Inferior parietal cortex (tissue), 1 donor: ENCODE measurements around the gene GBP3.
"Not testable (repeated sequence)": the region's sequence is repeated elsewhere in the genome, so short reads cannot be mapped to it uniquely, and the experiment has no call there.

ENCODE experiments used
- DNase-seq: peaks from one replicate; pipeline ENCODE4 v3.0.0-alpha.2; 2016; ENCODE audit errors: extremely low spot score

The GBP3 gene, protein sequence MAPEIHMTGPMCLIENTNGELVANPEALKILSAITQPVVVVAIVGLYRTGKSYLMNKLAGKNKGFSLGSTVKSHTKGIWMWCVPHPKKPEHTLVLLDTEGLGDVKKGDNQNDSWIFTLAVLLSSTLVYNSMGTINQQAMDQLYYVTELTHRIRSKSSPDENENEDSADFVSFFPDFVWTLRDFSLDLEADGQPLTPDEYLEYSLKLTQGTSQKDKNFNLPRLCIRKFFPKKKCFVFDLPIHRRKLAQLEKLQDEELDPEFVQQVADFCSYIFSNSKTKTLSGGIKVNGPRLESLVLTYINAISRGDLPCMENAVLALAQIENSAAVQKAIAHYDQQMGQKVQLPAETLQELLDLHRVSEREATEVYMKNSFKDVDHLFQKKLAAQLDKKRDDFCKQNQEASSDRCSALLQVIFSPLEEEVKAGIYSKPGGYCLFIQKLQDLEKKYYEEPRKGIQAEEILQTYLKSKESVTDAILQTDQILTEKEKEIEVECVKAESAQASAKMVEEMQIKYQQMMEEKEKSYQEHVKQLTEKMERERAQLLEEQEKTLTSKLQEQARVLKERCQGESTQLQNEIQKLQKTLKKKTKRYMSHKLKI

DNA sequence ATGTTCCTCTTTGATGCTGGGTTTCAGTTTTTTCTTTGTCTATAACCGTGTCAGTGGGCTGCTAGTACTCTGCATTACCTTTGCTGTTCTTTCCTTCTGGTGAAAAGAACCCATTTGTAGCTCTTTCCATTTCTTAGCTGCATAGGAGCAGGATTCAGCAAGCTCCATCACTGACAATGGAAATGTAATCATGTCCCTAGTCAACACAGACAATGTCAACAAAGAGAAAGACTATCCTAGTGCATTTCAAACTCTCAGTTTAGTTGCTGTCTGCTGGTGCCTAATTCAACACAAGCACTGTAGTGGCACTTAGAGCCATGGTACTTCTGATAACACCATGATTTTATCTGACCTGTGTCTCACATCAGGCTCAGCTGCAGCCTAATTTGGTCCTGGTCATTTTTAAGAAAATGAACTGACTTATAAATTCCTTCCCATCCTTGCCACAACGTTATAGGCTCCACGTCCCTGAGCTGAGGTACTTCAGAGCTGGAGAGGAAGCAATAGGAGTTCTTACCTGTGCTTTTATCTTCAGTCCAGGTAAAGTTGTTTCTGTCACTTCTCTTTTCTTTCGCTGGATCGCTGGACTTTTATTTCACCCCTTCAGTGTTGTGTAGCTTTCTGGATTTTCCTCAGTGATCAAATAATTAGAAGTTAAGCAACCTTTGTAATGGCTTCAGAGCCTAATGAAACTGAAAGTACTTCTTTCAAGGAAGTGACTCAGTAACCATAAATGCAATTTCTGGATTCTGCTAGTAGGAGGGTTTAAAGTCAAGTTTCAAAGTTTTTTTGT, at the start of gene GBP3:
GBP3 (minus strand) TSS at position 700 of the 793 bp plus-strand sequence. CDS start 2,145 bp downstream, outside the sequence.
- peak; percentile 12 for DNase-seq

DNA sequence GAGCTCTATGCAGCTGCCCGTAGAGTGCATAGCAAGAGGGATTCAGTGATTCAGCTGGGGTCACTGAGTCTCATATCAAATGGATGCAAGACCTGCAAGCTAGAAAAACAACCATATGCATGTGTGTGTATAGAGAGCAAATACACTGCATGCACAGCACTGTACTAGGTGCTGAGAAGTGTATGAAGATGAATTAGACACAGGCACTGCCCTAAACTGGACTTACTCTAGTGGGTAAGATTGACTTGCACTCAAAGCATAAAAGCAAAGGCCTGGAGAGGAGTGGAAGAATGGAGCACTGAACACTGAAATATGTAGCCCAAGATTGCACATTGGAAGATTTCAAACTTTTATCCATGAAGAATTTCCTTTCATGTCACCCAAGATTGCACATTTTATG, 47.8 kb upstream of the GBP3 start:
- DNase-seq = no peak

DNA sequence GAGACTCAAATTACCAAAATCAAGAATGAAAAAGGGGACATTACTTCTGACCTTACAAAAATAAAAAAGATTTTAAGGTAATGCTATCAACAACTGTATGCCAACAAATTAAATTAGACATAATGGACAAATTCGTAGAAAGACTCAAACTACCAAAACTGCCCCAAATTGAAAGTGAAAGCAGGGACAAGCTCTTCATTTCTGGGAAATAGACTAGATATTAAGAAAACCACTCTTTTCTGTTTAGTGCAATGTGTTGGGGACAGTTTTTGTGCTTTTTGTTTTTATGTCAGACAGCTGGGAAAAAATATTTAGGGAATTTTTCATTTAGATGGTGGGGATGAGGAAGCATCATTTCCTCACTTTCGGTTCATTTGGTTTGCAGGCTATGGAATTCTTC, 47.3 kb upstream of the GBP3 start:
- no peak for DNase-seq

DNA sequence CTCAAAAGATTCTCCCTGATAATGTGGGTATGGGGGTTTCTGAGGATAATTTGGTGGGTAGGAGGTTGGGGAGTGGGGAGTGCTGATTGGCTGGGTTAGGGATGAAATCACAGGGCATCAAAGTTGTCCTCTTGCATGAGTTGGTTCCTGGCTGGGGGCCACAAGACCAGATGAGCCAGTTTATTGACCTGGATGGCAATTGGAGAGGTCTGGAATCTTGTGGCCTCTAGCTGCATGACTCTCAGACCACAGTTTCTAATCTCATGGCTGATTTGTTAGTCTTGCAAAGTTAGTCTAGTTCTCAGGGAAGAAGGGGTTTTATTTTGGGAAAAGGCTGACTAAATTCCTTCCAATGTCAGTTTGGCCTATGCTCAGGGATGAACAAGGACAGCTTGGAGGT, 45.6 kb upstream of the GBP3 start:
- no peak for DNase-seq

DNA sequence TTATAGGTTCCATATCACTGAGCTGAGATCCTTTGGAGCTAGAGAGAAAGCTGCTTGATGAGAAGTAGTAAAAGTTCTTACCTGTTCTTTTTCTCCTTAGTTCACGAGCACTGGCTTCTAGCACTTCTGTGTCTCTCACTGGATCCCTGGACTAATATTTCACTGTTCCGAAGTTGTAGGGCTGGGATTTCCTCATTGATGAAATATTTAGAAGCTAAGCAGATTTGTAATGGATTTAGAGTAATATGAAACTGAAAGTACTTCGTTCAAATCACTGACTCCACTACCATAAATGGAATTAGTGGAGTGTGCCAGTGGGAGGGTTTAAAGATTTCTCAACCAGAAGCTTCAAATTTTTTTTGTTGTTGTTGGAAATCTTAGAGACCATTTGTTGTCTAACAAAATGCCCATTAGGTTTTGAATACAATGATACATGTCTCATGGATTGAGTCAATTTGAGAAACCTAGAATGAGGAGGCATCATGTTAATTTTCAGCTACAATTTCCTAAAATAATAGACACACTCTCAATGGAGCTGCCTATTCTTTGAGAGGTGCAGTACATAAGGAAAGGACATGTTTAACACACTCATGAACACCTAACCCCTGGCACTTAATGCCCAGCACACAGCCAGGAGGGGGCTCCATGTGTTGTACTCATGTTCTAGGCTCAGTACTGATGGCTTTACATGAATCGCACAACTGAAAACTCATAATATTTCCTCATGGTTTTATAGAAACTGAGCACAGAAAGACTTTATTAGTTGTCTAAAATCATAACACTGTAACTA, 42.6 kb upstream of the GBP3 start, which contains the start of gene GBP1:
GBP1 (minus strand) TSS at position 130 of the 790 bp plus-strand sequence. CDS start 1,974 bp downstream, outside the sequence.
- DNase-seq = peak; percentile 7

DNA sequence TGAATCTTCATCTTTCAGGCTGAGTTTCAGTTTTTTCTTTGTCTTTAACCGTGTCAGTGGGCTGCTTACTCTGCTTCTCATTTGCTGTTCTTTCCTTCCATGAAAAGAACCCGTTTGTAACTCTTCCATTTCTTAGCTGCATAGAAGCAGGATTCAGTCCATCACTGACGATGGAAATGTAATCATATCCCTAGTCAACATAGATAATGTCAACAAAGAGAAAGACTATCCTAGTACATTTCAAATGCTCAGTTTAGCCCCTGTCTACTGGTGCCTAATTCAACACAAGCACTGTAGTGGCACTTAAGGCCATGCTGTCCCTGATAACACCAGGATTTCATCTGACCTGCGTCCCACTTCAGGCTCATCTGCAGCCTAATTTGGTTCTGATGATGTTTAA, 42.0 kb upstream of the GBP3 start:
- DNase-seq = peak; percentile 17

DNA sequence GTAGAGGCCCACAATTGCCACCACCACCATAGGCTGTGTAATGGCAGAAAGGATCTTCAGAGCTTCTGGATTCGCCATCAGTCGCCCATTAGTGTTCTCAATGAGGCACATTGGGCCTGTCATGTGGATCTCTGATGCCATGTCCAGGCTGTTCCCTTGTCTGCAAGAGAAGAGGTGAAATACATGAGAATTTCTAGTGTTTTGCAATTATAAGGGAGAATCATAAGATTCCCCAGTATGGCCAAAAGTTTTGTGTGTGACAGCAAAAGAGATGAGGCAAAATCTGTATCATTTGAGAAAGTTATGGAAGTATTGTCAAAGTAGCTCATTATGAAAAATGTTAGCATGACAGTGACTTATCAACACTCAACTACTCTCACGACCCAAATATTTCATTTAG, 40.4 kb upstream of the GBP3 start:
- DNase-seq = no peak

DNA sequence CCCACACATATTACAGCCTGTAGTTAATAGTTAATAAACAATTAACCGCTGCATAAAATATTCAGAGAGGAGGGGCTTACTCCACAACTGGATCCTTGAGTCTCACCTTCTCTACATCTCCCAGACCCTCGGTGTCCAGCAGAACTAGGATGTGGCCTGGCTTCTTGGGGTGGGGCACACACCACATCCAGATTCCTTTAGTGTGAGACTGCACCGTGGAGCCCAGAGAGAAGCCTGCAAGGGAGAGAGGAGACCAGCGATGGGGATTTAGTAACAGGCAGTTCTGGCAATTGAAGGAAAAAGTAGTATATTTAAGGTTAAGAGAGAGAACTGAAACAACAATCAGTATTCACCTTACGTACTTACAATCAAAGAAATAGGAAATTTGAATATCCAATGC, 37.4 kb upstream of the GBP3 start:
- DNase-seq = no peak

DNA sequence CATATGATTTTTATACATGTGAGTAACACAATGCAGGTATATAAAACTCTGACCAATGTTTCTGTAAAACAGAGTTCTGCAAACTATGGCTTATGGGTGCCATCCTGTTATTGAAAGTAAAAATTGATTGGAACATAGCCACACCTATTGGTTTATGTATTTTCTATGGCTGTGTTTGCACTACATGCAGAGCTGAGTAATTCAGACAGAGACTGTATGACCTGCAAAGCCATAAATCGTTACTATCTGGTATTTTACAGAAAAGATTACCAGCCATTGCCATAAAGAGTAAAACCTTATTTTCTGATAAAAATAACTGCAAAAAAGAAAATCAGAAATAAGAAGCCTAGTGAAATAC, 29.3 kb upstream of the GBP3 start:
- no peak for DNase-seq

DNA sequence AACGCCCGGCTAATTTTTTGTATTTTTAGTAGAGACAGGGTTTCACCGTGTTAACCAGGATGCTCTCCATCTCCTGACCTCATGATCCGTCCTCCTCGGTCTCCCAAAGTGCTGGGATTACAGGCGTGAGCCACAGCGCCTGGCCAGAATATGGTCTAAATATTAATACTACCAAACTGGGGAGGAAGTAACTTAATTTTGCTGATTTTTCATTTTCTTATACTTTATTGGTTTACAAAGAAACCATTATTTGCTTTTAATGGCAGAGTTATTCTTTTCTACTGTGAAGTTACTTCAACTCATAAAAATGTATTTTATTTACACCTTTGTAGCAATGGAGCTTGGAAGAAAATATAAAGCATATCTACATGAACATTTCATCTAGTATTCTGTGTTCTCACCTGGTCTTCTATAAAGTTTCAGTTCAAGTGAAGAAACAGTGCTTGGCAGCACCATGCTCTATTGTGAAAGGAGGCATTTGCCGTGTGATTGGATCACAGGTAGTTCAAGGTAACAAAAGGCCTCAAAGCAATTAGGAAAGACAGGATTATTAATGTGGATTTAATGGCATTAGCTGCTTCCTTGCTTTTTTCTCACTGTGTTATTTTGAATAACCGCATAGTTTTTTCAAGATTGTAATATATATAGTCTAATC, 28.8 kb upstream of the GBP3 start:
- no peak for DNase-seq

DNA sequence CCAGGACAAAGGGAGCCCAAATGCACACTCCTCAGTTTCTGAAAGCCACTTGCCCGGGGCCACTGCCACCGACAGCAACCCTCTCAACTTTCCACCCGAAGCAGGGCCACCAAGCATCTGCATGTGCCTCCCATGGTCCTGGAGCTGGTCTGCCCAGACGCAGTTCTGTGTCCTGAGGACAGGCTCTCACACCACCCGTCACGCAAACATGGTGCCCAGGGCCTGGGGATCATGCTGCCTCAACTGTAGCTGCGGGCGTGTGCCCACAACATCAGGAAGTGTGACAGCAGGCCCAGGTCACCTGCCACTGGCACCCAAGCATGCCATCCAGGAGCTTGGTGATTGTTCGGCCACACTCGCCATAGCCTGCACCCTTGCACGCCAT, 28.0 kb upstream of the GBP3 start:
- no peak for DNase-seq

DNA sequence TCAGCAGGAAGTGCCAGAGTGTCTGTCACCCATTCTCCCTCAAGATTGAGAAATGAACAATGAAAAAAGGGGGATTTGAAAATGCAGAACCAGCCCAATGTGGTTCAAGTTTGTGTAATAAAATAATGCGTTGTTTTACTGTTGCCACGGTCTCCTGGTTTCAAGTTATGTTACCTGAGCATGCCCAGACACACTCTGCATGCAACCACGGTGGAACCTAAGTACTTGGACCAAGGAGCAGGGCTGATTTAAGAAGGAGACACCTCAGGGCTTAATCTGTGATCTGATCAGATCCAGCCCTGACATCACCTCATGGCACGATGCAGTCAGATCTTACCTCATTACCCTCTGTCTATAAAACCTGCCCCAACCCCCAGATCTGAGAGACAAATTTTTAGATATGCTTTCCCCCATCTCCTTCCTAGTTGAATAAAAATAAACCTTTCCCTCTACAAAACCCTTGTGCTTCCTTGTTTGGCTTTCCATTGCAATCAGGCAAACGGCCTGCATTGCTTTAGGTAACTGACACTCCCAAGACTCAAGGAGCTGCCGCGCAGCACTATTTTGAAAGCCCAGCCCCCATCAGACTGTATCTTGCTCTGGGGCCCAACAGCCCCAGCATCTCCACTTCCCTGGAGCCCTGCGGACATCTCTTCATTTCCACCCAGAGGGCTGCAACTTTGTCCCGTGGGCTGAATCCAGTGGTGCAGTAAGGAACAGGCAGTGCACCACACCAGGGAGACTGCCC, 27.4 kb upstream of the GBP3 start:
- DNase-seq = not testable (repeated sequence)

DNA sequence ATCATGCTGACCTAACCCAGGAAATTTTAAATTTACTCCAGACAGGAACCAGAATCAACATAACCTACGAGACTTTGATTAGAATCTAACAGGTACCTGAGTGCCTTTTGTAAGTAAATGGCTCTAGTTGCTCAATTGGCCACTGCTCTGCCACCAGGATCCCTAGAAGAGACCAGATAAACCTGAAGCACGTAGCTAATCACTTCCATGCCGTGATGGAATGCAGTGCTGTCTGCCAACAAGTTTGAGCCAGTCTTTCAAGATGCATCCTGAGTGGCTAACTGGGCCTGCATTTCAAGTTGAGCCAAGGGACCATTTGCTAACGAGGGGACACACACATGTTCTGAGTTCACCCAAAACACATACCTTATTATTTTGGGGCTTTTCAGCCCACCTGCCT, 26.5 kb upstream of the GBP3 start:
- DNase-seq = not testable (repeated sequence)

DNA sequence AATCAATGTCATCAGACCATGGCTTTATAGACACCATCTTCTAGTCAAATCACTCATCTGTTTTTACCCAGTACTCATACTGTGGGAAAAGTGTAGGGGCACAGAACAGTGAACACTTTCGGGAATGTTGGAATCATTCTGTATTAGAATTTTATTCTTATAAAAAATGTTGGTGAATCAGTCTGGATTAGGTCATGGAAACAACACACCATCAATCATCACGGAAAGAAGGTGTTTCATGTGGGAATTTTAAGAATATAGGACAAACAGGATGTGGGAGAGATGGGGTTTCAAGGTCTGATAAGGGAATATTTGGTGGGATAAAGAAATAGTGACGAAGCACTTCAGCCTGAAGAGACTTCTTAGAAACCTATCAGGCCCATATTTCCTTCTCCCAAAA, 25.1 kb upstream of the GBP3 start:
- no peak for DNase-seq

DNA sequence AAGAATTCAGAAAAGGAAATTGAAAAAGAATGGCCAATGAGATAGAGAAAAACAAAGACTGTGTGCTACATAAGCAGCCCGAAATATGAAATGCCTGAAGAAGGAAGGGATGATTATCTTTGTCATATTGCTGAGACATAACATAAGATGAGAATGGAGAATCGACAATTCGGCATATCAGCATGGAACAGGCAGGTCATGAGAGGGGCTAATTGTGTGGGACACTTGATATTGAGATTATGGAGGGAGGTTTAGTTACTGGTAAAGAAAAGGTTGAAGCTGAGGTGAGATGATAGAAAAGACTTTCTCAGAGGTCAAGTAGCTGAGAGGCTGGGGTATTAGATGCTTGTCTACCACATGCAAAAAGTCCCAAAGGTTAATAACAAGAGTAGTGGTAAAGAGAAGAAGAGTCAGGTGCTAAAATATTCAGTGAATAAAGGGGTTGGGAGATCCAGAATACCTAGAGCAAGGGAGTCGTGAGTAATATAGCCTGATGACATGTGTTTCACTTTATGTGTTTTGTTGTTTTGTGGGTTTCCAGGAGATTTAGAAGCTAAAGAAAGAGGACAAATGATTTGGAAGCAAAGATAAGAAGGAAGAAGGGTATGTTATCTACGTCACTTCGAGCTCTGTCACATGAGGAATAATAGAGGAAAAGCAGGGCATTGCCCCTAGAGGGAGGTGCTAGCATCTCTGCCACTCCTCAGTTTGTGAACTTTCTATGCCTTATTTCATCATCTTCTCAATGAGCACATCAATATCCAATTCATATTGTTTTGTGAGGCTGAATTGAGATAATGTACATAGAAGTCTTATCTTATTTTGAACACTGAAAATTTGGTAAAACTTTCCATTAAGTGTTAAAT, 23.9 kb upstream of the GBP3 start:
- not testable (repeated sequence) for DNase-seq

DNA sequence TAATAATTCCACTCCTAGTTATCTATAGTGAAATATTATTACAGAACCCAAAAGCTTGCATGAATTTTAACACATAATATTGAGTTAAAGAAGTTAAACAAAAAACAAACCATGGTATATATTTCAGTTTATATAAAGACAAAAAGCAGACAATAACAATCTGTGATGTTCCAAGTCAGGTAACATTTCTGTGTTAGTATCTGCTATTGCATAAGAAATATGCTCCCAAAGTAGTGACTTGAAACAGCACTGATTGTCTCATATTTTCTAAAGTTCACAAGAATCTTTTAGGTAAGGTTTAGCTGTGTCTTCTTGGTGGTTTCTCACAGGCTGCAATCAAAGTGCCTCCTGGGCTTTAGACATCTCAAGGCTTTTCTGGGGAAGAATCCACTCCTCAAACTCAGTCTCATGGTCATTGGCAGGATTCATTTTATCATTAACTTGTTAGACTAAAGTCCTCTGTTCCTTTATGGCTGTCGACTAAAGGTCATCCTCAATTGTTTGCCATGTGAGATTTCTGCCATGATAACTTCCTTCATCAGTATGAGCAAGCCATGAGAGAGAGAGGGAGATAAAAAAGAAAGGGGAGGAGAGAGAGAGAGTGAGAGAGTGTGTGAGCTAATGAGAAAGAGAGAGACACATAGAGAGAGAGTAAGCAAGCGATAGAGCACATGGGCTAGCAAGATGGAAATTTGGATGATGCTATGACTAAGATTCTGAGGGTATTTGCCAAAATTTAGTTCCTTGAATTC, 22.5 kb upstream of the GBP3 start:
- DNase-seq = no peak

DNA sequence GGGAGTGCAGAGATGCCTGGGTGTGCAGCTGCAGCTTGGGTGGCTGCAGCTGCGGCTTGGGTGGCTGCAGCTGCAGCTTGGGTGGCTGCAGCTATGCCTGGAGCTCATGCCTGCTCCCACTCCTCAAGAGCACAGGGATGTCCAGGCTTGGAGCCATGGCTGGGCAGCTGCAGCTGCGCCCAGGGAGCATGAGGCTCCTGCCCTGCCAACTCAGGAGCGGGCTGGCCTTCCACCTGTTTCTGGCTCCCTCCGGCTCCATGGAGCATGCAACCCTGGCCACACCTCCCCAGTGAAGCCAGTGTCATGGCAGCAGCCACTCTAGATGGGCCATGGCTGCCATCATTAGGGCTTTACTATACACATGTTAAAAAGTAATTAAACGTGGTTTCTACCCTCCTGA, 21.3 kb upstream of the GBP3 start:
- DNase-seq = no peak

DNA sequence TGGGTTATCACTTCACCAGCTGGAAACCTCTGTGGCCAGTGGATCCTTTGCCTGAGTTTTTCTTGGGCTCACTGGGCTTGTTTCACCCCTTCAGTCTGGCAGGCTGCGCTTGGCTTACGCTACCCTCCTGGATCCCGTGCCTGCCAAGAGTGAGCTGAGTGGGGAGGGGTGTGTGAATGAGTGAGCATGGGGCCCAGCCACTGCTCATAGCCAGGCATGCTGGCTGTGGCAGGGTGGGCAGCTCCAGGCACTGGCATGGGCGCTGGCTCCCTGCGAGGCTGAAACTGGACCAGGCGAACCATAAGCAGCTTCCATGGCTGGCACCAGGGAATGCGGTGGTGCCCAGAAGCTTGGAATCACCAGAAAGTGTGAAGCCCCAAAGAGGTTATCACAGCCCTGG, 19.8 kb upstream of the GBP3 start:
- no peak for DNase-seq

DNA sequence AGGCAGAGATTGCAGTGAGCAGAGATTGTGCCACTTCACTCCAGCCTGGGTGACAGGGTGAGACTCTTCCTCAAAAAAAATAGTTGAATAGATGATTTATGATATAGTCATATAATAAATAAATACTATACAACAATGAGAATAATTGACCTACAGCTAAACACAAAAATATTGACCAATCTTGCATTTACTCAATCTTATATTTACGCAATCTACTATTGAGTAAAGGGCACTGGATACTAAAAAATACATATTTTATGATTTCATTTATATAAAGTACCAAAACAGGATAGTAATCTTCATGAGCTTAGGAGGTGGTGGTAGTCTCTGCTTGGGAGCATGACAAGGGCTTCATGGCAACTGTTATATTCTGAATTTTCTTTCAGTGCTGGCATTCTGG, 19.1 kb upstream of the GBP3 start:
- DNase-seq = no peak
